ENCODE data around the gene ELAVL3. TPM values are rescaled to one million over a fixed set of nuclear protein-coding genes. Genes with fewer than 3 reads are reported as not detected.

Gene ELAVL3
- total and polyA plus RNA-seq, 2 of the 4 experiments (the other 2 are of a cell fraction): not detected

DNA sequence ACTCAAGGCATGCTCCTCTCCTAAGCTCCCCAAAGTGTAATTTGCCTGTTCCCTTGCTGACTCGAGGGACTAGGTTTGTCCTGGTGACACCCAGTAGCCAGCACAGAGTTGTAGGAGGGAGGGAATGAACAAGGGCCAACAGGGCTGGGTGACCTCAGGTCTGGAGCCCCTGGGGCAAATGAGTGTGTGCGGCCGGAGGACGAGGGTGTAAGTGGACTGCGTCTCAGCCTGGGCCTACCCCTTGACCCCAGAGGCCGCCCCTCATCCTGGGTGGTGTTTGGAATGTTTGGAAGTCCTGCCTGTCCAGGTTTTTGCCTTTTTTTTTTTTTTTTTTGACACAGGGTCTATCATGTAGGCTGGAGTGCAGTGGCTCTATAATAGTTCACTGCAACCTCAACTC lies 26.1 kb upstream of the ELAVL3 start:
- in situ Hi-C loops (cut with MboI; ENCODE audit: low sequenced_read_pairs): no loop called here
- 93% methylated on average over 3 of the region's 6 CpGs; no CpG with 5 or more reads in 1 of the 2 experiments for WGBS, 2 experiments (ENCODE audit: extremely low coverage in 2 of 2, insufficient read length in 1 of 2)
- peaks cover 14 to 30% of the 10 kb centered on the region in 2 experiments; a peak in 3 of 4 replicates for H3K79me1 ChIP-seq (ENCODE audit: low read depth in 1 of 2, low read length in 2 of 2)
- no peak overlapping the region for H2BK120ac ChIP-seq (ENCODE audit: low read depth, low read length)
- CTCF ChIA-PET: no interaction called here
- intact Hi-C loops (cut with micrococcal nuclease): no loop called here
- H3K14ac ChIP-seq (replicated peaks; ENCODE audit: low read depth, low read length): no peak overlapping the region
- H3K27me3 ChIP-seq (ENCODE audit: control insufficient read depth, insufficient read depth, low read length): no peaks in the 10 kb centered on the region
- no peaks in the 10 kb centered on the region for H4K20me1 ChIP-seq (ENCODE audit: insufficient read depth, low read length)
- H3K23ac ChIP-seq (ENCODE audit: low read depth, low read length): no peak overlapping the region
- POLR2A ChIA-PET (ENCODE audit: unreplicated experiment): no interaction called here
- BruUV-seq (replicated peaks): no TSS peak
- H2AK5ac ChIP-seq (ENCODE audit: low read depth, low read length): no peak overlapping the region
- H4K8ac ChIP-seq (ENCODE audit: low read depth in 2 of 2, low read length in 2 of 2): no peak overlapping the region; a peak in 1 of 4 replicates
- H3K27ac ChIP-seq (ENCODE audit: insufficient read depth, low read length): no peak overlapping the region
- H3K9me3 ChIP-seq (ENCODE audit: control insufficient read depth, insufficient read depth, low read length): no peaks in the 10 kb centered on the region
- H2AK9ac ChIP-seq (replicated peaks; ENCODE audit: low read depth, low read length, poor library complexity): no peak overlapping the region
- no peak overlapping the region for H3K4me3 ChIP-seq (ENCODE audit: insufficient read depth, low read depth, low read length)
- H3K4ac ChIP-seq (ENCODE audit: low read depth, low read length): no peak overlapping the region
- no peak overlapping the region for H2BK20ac ChIP-seq (ENCODE audit: low read depth, low read length)
- H3K18ac ChIP-seq (ENCODE audit: low read depth, low read length): no peak overlapping the region
- H3K4me2 ChIP-seq (ENCODE audit: low read depth, low read length): no peak overlapping the region
- no peak overlapping the region for H2BK5ac ChIP-seq (ENCODE audit: low read depth, low read length, poor library complexity, severe bottlenecking)
- TF ChIP-seq CEBPB (IDR thresholded peaks at IDR 0.05; ENCODE audit: low read depth, low read length) (no peak), MAFK (IDR thresholded peaks at IDR 0.05; ENCODE audit: low read depth, low read length) (no peak), SMC3 (IDR thresholded peaks at IDR 0.05; ENCODE audit: low read depth, low read length) (no peak), RAD21 (IDR thresholded peaks at IDR 0.05; ENCODE audit: low read length) (no peak), RFX5 (IDR thresholded peaks at IDR 0.05; ENCODE audit: low read depth, low read length) (no peak), CHD1 (IDR thresholded peaks at IDR 0.05; ENCODE audit: low read depth, low read length) (no peak), FOS (IDR thresholded peaks at IDR 0.05; ENCODE audit: low read depth, low read length) (no peak), MXI1 (IDR thresholded peaks at IDR 0.05; ENCODE audit: borderline replicate concordance, low read depth, low read length) (no peak), NFE2L2 (IDR thresholded peaks at IDR 0.05; ENCODE audit: low read depth, low read length) (no peak), BHLHE40 (IDR thresholded peaks at IDR 0.05; ENCODE audit: low read depth, low read length) (no peak), POLR2A (IDR thresholded peaks at IDR 0.05; ENCODE audit: low read depth, low read length) (no peak), RCOR1 (IDR thresholded peaks at IDR 0.05; ENCODE audit: insufficient replicate concordance, low read length) (no peak), MAZ (IDR thresholded peaks at IDR 0.05; ENCODE audit: borderline replicate concordance, low read depth, low read length) (no peak)
- TF ChIP-seq, protein P1, sequence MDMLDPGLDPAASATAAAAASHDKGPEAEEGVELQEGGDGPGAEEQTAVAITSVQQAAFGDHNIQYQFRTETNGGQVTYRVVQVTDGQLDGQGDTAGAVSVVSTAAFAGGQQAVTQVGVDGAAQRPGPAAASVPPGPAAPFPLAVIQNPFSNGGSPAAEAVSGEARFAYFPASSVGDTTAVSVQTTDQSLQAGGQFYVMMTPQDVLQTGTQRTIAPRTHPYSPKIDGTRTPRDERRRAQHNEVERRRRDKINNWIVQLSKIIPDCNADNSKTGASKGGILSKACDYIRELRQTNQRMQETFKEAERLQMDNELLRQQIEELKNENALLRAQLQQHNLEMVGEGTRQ (IDR thresholded peaks at IDR 0.05; ENCODE audit: low read depth, low read length): no peak
- TF ChIP-seq, protein P2, sequence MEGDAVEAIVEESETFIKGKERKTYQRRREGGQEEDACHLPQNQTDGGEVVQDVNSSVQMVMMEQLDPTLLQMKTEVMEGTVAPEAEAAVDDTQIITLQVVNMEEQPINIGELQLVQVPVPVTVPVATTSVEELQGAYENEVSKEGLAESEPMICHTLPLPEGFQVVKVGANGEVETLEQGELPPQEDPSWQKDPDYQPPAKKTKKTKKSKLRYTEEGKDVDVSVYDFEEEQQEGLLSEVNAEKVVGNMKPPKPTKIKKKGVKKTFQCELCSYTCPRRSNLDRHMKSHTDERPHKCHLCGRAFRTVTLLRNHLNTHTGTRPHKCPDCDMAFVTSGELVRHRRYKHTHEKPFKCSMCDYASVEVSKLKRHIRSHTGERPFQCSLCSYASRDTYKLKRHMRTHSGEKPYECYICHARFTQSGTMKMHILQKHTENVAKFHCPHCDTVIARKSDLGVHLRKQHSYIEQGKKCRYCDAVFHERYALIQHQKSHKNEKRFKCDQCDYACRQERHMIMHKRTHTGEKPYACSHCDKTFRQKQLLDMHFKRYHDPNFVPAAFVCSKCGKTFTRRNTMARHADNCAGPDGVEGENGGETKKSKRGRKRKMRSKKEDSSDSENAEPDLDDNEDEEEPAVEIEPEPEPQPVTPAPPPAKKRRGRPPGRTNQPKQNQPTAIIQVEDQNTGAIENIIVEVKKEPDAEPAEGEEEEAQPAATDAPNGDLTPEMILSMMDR (conservative IDR thresholded peaks at IDR 0.05; ENCODE audit: low read depth, low read length): no peak
- TF ChIP-seq, protein P3, sequence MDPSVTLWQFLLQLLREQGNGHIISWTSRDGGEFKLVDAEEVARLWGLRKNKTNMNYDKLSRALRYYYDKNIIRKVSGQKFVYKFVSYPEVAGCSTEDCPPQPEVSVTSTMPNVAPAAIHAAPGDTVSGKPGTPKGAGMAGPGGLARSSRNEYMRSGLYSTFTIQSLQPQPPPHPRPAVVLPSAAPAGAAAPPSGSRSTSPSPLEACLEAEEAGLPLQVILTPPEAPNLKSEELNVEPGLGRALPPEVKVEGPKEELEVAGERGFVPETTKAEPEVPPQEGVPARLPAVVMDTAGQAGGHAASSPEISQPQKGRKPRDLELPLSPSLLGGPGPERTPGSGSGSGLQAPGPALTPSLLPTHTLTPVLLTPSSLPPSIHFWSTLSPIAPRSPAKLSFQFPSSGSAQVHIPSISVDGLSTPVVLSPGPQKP (IDR thresholded peaks at IDR 0.05; ENCODE audit: borderline replicate concordance, low read depth, low read length): no peak
- no peak overlapping the region for H4K5ac ChIP-seq (ENCODE audit: low read depth, low read length)
- H2BK15ac ChIP-seq (ENCODE audit: low read depth, low read length): no peak overlapping the region
- no peak overlapping the region for H4K91ac ChIP-seq (ENCODE audit: insufficient read depth, low read depth, low read length)
- H3K9me1 ChIP-seq (ENCODE audit: insufficient read depth, low read length): peaks cover 4% of the 10 kb centered on the region
- peaks cover 6% of the 10 kb centered on the region for H3K4me1 ChIP-seq (ENCODE audit: control insufficient read depth, insufficient read depth, low read length)
- no peak overlapping the region for H2AFZ ChIP-seq (replicated peaks; ENCODE audit: low read length, poor library complexity)
- DNase-seq: no peak
- ATAC-seq (ENCODE audit: low read depth): no peak
- peaks cover 4% of the 10 kb centered on the region for H3K36me3 ChIP-seq (ENCODE audit: control insufficient read depth, insufficient read depth, low read length)
- H3K9ac ChIP-seq (ENCODE audit: low read depth, low read length): no peak overlapping the region
- dilution Hi-C loops (cut with HindIII; ENCODE audit: low sequenced_read_pairs, unreplicated experiment): no loop called here
- no peak overlapping the region for H3K56ac ChIP-seq (ENCODE audit: extremely low read depth, insufficient read depth, low read length)
